GM19452 (cell line): Measurements from ENCODE around the gene FCRLA.
"Not testable (repeated sequence)": the region's sequence is repeated elsewhere in the genome, so short reads cannot be mapped to it uniquely, and the experiment has no call there.

Experiments used
- ATAC-seq: cut with Tn5 transposase; IDR thresholded peaks from one replicate; pipeline ENCODE4 v1.9.1; 2021; ENCODE audit not compliant: unreplicated experiment

Gene FCRLA, protein sequence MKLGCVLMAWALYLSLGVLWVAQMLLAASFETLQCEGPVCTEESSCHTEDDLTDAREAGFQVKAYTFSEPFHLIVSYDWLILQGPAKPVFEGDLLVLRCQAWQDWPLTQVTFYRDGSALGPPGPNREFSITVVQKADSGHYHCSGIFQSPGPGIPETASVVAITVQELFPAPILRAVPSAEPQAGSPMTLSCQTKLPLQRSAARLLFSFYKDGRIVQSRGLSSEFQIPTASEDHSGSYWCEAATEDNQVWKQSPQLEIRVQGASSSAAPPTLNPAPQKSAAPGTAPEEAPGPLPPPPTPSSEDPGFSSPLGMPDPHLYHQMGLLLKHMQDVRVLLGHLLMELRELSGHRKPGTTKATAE

DNA sequence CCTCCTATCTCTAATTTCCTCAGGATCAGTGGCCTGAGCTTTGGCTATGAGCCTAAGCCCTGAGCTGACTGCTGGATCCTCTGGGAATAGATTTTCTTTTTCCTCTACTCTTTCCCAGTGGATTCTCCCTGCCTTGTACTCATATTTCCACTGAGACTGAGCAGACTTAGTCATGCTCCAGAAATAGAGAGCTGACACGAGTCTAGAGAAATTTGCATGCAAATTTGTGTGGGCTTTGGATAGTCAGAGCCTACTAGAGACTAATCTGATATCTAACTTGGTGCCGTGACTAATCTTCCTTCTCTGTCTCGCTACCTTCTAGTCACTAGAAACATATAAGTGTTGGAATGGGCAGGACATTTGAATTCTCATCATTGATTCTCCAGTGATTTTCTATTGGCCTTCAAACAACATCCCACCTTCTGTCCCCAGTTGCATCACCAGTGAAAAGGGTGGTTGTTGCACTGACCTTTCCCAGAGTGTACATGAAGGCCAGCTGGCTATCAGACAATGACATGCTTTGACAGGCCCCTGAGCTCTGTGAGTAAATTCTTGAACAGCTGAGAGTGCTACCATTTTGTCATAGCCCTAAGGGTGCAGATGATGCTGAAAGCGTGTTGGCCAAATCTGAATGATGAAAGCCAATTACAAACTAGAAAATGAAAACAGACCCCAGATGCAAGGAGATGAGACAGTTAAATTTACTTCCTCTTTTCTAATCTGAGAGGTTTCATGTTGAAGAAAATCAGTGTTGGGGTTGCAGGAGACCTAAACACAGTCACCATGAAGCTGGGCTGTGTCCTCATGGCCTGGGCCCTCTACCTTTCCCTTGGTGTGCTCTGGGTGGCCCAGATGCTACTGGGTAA is at the start of gene FCRLA:
Gene FCRLA, plus strand, starts transcription at position 748 of the 866 bp plus-strand sequence. Its CDS starts 36 bp downstream, at position 784.
- peak; percentile 67 for ATAC-seq

DNA sequence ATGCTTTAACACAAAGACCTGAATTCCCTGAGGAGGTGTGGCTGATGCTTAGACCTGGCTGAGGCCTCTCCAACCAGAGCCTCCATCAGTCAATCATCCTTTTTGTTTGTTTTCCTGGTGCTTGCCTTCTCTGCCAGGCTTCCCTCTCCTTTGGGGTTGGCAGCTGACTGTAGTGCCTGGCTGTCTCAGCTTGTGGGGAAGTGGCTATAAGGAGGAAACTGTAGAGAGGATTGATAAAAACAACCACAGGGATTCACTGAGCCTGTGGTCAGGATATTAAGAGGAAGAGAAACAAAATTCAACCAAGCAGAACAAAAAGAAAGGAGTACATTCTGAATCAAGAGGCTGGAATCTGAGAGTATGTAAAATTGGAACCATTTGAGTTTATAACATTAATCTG is 48.5 kb upstream of the FCRLA start:
- ATAC-seq = not testable (repeated sequence)

DNA sequence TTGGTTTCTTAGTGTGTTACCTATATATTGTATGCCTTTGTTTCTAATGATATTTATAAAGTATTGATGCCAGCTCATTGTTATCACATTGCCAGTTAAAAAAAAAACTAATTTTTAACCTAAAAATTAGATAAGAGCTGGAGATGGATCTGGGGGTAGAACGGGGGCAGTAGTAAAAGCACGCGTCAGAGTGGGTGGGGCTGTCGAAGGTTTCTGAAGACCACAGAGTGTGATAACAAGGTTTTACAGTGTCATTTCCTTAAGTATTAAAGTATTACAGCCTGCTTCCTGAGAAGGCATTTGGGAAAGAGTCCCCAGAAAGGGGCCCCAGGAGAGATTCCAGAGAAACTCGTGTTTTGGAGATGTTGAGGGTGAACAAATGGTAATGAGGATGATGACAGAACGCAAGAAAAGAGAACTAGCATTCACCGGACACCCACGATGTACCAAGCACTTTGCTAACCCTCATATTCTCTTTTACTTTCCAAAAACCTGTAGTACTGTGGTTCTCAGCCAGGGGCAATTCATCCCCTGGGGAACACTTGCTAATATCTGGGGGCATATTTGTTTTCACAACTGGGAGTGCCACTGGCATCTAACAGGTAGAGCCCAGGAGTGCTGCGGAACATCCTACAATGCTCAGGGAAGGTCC is 45.2 kb upstream of the FCRLA start:
- not testable (repeated sequence) for ATAC-seq

DNA sequence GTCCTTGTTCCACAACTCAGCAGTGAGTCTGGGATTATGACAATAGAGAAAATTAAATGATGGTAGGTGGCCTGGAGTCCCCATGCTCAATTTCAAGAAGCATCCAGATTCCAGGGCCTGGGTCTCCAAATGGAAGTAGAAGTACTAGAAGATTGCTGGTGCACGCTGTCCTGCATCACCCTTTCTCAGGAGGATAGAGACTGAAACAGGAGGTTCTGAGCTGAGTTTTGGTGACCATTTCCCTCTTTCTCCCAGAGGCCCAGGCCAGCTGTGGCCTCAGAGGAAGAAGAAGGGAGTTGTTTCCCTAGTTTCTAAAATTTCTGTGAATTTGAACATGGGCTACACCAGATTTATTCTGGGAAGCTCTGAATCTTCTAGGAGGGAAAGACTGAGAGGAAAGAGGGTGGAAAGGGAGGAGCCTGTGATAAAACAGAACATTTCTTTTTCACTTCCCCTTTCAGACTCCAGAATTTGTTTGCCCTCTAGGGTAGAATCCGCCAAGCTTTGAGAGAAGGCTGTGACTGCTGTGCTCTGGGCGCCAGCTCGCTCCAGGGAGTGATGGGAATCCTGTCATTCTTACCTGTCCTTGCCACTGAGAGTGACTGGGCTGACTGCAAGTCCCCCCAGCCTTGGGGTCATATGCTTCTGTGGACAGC is 44.2 kb upstream of the FCRLA start, which contains the start of gene FCGR2B:
Gene FCGR2B, plus strand, starts transcription at position 460 of the 656 bp plus-strand sequence. Its CDS starts 99 bp downstream, at position 559.
- peak; percentile 53 for ATAC-seq

DNA sequence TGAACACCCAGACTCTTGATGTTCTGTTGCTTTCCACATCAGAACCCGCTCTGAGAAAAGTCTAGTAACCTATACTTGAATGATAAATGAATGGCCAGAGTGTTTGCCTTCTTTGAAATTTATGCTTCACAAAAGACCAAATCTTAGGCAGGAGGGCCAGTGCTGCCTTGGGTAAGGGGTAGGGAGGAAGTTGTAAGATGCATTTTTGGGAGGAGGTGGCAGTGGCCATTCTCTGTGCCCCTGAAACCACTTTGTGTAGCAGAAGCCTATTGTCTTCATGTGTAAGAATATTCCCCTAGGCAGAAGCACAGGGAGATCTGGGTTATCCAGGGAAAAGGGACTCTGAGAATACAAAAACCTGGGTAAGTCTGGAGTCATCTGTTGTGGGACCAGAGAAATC is 43.5 kb upstream of the FCRLA start:
- peak; percentile 33 for ATAC-seq

DNA sequence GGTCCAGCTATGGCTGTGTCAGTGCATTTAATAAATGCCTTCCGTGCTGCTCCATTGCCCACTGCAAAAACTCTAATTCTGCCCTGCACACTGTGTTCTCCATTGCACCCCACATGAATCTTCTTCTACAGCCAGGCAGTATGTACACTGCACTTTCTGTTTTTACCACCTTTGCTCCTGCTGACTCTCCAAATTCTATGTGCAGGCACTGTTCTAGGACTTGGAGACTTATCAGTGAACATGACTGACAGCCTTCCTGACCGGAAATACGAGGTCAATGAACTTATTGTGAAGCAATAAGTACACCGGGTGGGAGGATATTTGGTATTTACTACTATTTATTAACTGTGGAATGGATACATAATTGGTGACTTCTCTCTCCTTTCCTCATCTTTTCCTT is 42.3 kb upstream of the FCRLA start:
- ATAC-seq = not testable (repeated sequence)

DNA sequence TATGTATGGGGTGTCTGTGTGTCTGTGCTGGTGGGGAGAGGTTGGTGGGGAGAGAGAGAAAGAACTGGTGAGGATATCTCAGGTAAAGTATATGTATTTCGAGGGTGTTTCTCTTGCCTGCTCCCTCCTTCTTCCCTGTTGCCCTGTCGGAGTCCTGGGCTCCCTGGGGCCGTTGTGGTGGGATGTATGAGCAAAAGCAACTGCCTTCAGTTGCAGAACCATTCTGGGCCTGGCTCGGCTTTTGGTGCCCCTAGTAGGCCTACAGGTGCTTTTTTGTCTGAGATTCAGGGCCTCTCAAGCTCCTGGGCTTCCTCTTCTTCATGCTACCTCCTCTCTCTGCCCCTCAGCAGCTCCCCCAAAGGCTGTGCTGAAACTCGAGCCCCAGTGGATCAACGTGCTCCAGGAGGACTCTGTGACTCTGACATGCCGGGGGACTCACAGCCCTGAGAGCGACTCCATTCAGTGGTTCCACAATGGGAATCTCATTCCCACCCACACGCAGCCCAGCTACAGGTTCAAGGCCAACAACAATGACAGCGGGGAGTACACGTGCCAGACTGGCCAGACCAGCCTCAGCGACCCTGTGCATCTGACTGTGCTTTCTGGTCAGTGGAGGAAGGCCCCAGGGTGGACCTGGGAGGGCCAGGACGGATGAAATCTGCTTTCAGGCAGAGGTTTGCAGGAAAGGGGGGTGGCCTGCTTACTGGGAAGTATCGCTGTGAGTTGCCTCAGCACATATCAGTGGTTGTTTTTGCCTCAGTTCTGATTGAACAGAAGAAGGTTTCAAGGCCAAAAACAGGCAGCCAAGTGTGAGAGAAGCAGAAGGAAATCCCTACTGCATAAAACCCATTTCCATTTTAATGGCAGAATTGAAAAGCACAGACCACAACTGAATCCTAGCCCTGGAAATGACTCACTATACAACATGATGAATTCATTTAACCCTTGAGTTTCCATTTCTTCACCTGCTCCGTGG is 35.7 kb upstream of the FCRLA start:
- ATAC-seq = not testable (repeated sequence)

DNA sequence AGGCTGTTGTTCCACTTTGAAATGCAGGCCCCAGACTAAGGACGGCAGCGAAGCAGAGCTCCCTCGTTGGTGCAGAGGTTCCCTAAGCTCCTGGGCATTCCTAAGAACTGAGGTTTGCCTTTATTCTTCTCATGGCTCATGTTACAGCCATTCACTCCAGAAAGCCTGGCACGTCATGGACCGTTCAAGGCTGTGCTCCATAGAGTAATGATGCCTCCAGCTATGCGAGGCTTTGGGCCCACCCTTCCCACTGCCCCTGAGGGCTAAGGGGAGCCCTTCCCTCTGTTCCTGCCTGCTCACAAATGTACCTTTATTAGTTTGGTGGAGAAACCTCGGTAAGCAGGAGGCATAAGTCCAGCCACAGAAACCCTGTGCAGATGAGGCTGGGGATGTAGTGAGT is 33.6 kb upstream of the FCRLA start:
- ATAC-seq = not testable (repeated sequence)

DNA sequence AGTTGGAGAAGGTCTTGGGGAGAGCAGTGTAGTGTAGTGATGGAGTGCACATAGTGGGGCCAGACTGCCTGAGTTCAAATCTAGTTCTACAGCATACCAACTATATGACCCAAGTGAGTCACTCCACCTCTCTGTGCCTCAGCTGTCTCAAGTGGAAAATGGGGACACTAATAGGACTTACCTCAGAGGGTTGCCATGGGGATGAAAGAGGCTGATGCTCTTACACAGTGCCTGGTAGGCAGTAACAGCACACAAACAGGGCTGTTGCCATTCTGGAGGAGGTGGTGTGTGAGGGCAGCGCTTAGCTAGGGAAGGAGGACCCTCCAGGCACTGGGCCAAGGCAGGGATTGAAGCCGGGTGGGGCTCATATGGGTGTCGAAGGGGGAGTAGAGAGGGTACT is 32.6 kb upstream of the FCRLA start:
- ATAC-seq = not testable (repeated sequence)

DNA sequence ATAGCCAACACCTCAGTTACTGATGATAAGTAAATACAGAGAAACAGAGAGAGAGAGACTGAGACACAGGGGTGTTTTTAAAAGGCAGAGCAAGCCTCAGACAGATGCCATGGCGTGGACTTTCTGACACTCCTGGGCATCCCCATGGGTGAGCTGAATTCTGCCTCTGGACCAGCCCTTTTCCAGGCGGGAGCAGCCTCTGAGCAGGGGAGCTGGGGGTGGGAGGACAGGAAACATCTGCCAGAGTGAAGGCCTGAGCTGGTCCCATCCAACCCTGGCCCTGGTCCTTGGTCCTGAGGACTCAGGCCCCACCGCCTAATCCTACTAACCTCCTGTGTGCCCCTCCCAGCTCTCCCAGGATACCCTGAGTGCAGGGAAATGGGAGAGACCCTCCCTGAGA is 32.1 kb upstream of the FCRLA start:
- ATAC-seq = not testable (repeated sequence)

DNA sequence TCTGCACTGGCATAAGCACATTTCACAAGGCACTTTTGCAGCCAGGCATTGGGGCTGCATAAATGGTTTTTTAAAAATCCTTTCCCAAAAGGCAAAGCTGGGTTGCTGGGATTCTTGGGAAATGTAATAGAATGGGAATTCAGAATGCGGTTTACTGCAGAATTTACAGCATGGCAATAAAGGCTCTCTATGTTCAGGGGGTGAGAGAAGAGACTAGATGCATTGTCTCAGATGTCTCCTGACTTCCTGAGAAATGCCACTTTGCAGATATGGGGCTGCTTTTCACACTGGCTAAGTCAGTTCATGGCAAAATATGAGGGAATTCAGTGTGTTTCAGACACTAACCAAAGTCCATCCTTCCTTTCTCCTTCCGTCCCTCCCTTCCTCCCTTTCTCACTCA is 30.6 kb upstream of the FCRLA start:
- no peak for ATAC-seq

DNA sequence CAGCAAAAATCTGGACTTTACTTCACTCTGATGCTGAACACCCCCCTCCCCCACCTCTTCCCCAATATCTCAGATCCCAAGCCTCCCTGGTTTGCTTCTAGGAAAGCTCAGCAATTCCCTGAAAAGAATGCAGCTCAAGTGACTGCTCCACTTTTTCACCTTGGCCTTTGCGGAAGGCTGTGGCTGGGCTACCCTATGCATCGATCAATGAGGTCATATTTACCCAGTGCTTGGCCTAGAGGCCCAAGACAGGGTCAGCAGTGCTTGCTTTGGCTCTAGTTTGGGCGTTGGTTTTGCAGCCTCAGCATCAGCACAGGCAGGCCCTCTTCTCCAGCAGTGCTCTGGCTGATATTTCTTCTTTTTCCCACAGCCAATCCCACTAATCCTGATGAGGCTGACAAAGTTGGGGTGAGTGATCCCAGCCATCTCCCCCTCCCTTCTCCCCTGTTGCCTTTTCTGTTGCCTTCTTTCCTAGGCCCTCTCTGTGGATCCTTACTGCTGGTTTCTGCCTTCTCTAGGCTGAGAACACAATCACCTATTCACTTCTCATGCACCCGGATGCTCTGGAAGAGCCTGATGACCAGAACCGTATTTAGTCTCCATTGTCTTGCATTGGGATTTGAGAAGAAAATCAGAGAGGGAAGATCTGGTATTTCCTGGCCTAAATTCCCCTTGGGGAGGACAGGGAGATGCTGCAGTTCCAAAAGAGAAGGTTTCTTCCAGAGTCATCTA is 29.9 kb upstream of the FCRLA start:
- no peak for ATAC-seq

DNA sequence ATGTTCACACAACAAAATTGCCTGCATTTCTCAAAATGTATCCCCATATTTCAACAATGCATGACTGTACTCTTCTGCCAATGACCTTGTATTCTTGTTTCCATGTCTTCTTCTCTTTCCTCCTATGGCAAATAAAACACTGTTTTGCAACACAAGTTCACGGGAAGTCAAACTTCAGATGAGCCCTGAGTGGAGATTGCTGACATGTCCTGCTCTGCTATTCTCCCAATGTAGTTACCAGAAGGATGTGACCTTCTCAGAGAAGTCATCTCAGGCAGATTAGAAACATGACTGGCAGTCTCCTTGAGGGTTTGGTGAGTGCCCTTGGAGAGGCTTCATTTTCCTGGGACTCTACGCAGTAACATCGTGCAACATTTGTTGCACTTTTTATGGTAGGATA is 28.5 kb upstream of the FCRLA start:
- no peak for ATAC-seq

DNA sequence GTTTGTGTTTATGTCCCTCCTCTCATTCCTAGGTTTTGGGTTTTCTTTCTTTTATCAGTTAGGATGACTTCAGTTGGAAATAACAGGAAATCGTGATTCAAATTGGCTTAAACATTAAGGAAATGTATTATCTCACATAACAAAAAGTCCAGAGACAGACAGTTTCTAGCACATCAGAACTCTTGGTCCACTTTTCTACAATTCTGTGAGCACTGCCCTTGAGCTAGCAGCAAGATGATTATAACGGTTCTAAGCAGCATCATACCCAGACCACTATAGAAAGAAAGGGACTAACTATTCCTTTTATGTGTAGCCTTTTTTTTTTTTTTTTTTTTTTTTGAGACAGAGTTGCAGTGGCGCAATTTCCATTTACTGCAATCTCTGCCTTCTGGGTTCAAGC is 25.1 kb upstream of the FCRLA start:
- no peak for ATAC-seq

DNA sequence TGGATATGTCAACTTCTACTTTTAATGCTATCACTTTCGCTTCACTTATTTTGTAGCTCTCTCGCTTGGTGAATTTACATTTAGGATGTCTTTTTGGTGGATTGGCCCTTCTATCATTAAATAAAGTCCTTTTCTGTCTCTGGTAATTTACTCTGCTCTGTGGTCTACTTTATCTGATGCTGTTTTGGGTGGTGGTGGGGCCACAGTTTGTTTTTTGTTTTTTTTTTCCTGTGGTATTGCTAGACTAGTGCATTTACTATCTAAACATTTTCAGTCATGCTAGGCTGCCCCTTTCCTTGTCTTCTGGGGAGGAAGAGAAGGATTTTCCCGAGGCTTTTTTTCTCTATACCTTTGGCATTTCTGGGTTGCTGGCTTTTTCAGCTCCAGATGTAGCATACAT is 18.1 kb upstream of the FCRLA start:
- no peak for ATAC-seq

DNA sequence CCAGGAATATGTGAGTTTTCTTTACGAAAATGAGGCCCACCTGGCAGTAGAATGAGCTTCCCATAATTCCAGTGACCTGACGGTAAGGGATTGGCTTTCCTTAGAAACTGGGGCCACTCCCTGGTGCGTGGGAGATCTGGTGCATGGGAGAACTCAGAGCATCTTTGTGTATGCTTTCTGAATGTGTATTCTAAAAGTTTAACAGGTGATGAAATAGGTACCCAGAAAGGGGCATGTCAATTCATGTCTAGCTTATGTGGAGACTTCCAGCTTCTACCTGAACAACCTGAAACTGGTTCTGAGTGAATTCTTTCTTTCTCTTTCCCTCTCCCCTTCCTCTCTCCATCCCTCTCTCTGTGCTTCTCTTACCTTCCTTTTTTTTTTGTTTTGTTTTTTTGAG is 15.2 kb upstream of the FCRLA start:
- no peak for ATAC-seq

DNA sequence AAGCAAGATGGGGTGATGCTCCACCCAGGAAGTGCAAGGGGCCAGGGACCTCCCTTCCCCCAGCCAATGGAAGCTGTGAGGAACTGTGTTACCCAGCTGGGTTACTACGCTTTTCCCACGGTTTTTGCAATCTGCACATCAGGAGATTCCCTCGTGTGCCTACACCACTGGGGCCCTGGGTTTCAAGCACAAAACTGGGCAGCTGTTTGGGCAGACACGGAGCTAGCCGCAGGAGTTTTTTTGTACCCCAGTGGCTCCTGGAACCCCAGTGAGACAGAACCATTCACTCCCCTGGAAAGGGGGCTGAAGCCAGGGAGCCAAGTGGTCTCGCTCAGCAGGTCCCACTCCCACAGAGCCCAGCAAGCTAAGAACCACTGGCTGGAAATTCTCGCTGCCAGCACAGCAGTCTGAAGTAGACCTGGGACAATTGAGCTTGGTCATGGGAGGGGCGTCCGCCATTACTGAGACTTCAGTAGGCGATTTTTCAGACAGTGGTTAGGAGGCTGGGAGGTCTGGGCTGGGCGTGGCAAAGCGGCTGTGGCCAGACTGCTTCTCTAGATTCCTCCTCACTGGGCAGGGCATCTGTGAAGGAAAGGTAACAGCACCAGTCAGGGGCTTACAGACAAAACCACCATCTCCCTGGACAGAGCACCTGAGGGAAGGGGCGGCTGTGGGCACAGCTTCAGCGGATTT is 13.9 kb upstream of the FCRLA start:
- ATAC-seq = not testable (repeated sequence)

DNA sequence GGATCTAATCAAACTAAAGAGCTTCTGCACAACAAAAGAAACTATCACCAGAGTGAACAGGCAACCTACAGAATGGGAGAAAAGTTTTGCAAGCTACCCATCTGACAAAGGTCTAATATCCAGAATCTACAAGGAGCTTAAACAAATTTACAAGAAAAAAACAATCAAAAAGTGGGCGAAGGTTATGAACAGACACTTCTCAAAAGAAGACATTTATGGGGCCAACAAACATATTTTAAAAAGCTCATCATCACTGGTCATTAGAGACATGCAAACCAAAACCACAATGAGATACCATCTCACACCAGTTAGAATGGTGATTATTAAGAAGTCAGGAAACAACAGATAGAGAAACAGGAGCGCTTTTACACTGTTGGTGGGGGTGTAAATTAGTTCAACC is 8.7 kb upstream of the FCRLA start:
- not testable (repeated sequence) for ATAC-seq
